ENCODE measurements around the gene MRPL23.

The MRPL23 gene

GRCh38 chr11:1916132-1916985 lies 30.8 kb upstream of the MRPL23 start:
- TF ChIP-seq TAF1 (IDR thresholded peaks at IDR 0.05; ENCODE audit: borderline replicate concordance, insufficient read depth, low read length), result no peak
- TF ChIP-seq POLR2AphosphoS5 (IDR thresholded peaks at IDR 0.05; ENCODE audit: low read depth, low read length), result peak; percentile 65
- no peak for TF ChIP-seq FOXP2 (optimal IDR thresholded peaks at IDR 0.05; ENCODE audit: borderline replicate concordance, extremely low read depth, extremely low read length, insufficient read depth)
- no peak for TF ChIP-seq REST (IDR thresholded peaks at IDR 0.05; ENCODE audit: insufficient read depth in 1 of 2, low read depth in 2 of 2, low read length in 2 of 2)

- TF ChIP-seq REST (IDR thresholded peaks at IDR 0.05; ENCODE audit: insufficient read depth in 1 of 2, low read depth in 2 of 2, low read length in 2 of 2), result no peak
- no peak for TF ChIP-seq TAF1 (IDR thresholded peaks at IDR 0.05; ENCODE audit: borderline replicate concordance, insufficient read depth, low read length)
- TF ChIP-seq POLR2AphosphoS5 (IDR thresholded peaks at IDR 0.05; ENCODE audit: low read depth, low read length), result no peak
- no peak for TF ChIP-seq FOXP2 (optimal IDR thresholded peaks at IDR 0.05; ENCODE audit: borderline replicate concordance, extremely low read depth, extremely low read length, insufficient read depth)
- no peak for TF ChIP-seq SIN3A (IDR thresholded peaks at IDR 0.05; ENCODE audit: borderline replicate concordance, insufficient read depth, low read length)
These were observed 30.1 kb upstream of the MRPL23 start for GRCh38 chr11:1916986-1917522.

- TF ChIP-seq REST (IDR thresholded peaks at IDR 0.05; ENCODE audit: insufficient read depth in 1 of 2, low read depth in 2 of 2, low read length in 2 of 2) (no peak), TAF1 (IDR thresholded peaks at IDR 0.05; ENCODE audit: borderline replicate concordance, insufficient read depth, low read length) (no peak), POLR2AphosphoS5 (IDR thresholded peaks at IDR 0.05; ENCODE audit: low read depth, low read length) (no peak), FOXP2 (optimal IDR thresholded peaks at IDR 0.05; ENCODE audit: borderline replicate concordance, extremely low read depth, extremely low read length, insufficient read depth) (no peak), SIN3A (IDR thresholded peaks at IDR 0.05; ENCODE audit: borderline replicate concordance, insufficient read depth, low read length) (no peak)
These were observed 29.4 kb upstream of the MRPL23 start for GRCh38 chr11:1917523-1918435.

- TF ChIP-seq TAF1 (IDR thresholded peaks at IDR 0.05; ENCODE audit: borderline replicate concordance, insufficient read depth, low read length), result no peak
- no peak for TF ChIP-seq FOXP2 (optimal IDR thresholded peaks at IDR 0.05; ENCODE audit: borderline replicate concordance, extremely low read depth, extremely low read length, insufficient read depth)
- TF ChIP-seq REST (IDR thresholded peaks at IDR 0.05; ENCODE audit: insufficient read depth in 1 of 2, low read depth in 2 of 2, low read length in 2 of 2), result no peak
- no peak for TF ChIP-seq SIN3A (IDR thresholded peaks at IDR 0.05; ENCODE audit: borderline replicate concordance, insufficient read depth, low read length)
- TF ChIP-seq POLR2AphosphoS5 (IDR thresholded peaks at IDR 0.05; ENCODE audit: low read depth, low read length), result no peak
These were observed 28.5 kb upstream of the MRPL23 start for GRCh38 chr11:1918436-1919315.
